ENCODE measurements around the gene COX5A.
"Not testable (repeated sequence)": the region's sequence is repeated elsewhere in the genome, so short reads cannot be mapped to it uniquely, and the experiment has no call there.

The COX5A gene

DNA sequence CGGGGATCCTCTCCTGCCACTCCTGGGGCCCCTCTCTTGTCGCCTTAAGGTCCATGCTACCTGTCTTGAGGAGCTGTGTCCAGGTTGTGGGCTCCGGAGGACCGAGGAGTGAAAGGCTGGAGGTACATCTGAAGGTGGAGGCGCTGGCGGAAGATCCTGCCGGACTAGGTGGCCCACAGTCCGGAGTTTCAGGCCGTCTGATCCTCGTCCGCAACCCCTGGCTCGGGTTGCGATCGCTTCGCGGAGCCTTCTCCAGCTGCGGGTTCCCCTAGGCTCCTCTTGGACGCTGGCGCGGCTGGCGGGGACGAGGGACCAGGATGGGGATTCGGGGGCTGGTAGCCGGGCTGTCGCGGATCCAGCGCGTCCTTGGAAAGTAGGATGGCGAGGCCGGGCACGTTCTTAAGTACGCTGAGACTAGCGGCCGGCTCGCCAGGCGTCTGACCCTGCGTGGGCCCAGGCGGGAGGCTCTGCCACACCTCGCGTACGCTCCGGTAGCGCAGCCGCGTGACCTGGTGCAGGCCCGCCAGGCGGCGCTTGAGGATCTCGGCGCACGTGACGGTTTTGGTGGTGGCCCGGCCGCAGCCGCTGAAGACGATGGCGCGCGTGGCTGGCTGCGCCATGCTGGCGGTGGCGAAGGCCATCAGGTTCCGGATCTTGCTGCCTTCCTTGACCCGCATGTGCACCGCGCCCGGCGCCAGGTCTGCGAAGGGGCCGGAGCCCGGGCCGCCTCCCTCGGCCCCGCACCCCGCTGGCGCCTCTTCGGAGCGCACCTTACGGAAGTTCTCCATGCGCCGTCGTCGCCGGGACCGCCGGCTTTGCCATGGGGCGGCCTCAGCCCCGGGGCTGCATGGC, 18.1 kb upstream of the COX5A start:
- DNase-seq (ENCODE audit: low spot score): peak; percentile 55

DNA sequence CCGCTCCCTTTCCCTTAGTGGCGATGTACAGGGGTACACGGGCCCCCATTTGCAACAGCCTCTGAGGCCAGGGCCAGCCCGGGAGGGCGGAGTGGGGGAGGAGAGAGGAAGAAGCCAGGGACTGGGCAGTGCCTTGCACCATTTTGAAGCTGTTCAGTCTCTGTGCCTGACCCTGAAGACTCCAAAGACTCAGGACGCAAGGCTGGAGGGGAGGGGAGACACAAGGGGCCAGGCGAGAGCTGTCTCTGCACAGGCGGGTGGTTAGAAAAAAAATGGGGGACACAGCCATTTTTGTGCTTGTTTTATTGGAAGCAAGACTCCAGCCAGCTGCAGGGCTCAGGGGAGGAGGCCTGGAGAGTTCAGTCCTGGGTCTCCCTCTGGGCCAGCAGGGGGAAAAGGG, 17.1 kb upstream of the COX5A start:
- DNase-seq (ENCODE audit: low spot score): no peak

DNA sequence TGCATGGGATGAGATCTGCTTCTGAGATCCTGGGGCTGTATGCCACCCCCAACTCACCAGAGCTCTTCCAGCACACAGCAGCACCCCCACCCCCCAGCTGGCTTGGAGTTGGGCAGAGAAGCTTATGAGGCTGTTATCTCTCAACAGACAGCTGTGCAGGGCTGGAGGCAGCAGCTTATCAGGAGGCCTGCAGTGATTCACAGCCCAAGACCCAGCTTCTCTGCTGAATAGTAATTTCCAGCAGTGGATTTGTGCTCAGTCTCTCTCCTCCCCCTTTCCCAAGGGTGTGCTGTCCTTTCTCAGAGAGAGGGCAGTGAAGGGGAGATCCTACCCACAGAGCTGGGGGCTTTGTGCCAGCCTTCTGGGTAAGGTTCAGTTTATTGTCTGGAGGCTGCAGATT, 16.6 kb upstream of the COX5A start:
- no peak for DNase-seq (ENCODE audit: low spot score)

DNA sequence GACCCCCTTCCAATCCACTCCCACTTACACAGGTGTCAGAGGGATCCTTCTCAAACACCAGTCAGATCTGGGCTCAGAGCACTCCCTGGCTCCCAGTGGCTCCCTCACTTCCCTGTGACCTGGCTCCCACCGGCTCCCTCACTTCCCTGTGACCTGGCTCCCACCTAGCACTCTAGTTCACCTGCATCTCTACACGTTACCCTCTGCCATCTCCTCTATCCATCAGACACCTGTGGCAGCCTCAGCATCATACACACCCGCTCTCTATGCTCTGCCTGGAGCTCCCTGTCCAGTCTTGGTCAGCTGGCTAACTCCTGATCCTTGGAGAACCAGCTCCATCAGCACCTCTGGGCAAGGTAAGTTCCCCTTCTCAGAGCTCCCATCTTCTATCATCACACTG, 13.1 kb upstream of the COX5A start:
- no peak for DNase-seq (ENCODE audit: low spot score)

DNA sequence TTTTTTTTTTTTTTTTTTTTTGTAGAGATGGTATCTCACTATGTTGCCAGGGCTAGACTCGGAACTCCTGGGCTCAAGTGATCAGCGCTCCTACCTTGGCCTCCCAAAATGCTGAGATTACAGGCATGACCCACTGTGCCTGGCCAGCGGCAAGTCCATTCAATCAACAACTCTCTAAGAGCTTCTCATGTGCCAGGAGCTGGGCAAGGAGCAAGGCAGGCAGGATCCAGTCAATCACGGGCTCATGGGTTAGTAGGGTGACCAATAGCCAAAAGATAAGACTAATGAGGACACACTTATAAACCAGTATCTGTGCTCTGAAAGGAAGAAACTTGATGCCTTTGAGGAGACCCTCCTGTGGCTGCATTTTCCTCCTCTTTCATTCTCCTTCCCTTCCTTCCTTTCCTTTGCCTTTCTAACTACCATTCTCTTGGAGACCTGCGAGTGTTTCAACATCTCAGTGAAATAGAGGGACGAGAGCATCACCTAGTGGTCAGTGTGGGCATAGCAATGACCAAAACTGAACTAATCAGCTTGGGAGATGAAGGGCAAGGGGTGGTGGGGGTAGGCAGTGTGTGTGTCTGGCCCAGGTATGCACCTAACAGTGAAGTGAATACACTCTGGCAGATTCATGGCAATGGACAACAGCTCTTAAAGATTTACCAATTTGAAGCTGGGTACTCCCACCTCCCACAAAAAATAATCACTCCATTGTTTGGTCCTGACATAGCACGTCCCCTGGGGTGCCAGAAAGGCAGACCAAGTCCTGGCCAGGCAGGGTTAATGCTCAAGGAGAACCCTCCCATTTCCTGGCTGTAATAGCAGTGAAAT, 12.4 kb upstream of the COX5A start:
- DNase-seq (ENCODE audit: low spot score): peak; percentile 84

DNA sequence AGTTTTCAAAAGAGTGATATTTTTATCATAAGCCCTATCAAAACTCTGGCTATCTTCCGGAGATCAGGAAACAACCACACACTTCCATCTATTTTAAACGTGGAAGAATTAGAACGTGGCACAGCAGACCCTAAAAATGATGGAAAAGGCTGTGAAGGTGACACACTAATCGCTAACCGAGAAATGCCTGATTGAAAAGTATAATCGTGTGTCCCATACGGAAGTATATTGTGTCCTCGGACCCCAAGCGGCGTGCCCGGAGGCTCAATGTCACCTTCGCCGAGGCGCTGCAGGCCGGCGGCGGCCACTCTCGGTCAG, 642 bp downstream of the COX5A start:
- no peak for DNase-seq (ENCODE audit: low spot score)

DNA sequence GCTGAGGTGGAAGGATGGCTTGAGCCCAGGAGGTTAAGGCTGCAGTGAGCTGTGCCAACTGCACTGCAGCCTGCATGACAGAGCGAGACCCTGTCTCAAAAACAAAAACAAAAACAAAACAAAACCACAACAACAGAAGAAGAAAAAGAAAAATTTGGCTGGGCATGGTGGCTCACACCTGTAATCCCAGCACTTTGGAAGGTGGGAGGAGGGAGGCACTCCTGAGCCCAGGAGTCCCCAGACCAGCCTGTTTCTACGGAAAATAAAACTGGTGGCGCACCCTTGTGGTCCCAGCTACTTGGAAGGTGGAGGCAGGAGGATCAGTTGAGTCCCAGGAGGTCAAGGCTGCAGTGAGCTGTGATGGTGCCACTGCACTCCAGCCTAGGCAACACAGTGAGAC, 2.7 kb downstream of the COX5A start:
- DNase-seq (ENCODE audit: low spot score): not testable (repeated sequence)

DNA sequence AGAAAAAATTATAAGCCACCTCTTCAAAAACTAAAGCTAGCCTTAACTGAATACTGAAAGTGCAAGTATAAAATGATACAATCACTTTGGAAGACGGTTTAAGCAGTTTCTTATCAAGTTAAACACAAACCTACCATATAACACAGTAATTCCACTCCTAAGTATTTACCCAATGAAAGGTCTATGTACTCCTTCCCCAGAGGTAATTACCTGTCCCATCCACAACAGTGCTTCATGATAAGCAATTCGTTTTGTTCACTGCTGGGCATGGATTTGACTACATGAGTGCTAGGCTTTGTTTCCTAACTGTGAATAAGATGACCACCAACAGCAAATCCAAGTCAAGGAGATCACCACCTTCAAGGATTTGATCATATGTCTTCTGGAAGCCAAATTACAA, 4.3 kb downstream of the COX5A start:
- no peak for DNase-seq (ENCODE audit: low spot score)

DNA sequence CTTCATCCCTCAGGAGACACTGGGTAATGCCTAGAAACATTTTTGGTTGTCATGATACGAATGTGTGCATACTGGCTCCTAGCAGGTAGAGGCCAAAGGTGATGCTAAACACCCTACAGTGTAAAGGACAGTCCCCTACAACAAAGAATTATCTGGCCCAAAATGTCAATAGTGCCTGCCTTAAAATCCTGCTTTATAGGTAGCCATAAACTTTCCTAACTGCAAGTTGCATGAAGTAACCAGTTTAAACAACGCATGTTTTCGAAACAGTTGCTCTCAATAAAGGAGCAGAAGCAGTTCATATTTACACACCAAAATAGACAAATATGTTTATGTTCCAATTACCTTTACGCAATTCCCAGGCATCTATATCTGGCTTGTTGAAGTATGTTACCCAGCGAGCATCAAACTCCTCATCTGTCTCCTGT, 9.1 kb downstream of the COX5A start:
- DNase-seq (ENCODE audit: low spot score): no peak

DNA sequence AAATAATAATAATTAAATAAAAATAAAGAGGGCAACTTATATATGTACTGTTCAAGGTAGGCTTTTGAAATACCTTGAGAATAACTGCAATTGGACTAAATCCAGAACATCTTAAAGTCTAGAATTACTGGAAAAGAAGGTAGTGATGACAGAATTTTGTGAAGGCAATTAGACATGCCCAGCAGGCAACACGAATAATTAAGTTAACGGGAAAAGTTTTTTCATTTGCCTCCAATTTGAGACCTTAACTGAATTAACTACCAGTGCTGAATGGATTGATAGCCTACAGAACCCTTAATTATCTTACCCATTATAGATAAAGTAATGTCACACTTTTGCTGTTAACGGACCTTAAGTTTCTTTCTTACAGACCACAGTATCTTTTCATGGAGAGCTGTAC, 13.3 kb downstream of the COX5A start:
- no peak for DNase-seq (ENCODE audit: low spot score)

DNA sequence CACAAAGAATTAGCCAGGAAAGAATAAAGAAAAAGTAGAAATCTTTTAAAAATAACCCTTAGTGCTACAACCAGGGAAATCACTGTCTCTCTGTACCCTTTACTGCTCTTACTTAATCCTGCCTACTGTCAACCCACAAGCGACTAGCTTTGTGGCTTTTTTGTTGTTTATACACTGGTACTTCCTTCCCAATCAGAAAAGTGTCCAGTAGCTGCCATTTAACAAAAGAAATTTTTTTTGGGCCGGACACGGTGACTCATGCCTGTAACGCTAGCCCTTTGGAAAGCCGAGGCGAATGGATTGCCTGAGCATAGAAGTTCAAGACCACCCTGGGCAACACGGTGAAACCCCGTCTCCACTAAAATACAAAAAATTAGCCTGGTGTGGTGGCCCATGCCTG, 17.4 kb downstream of the COX5A start:
- DNase-seq (ENCODE audit: low spot score): no peak

DNA sequence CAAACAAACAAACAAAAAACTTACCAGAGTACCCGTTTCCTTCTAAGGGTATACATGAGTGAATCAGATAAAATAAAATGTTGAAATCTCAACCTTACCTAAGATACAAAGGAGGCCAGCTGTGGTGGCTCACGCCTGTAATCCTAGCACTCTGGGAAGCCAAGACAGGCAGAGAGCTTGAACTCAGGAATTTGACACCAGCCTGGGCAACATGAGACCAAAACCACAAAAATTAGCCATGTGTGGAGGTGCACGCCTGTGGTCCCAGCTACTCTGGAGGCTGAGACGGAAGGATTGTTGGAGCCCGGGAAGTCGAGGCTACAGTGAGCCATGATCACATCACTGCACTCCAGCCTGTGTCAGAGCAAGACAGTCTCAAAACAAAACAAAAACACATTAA, 20.2 kb downstream of the COX5A start:
- DNase-seq (ENCODE audit: low spot score): no peak

DNA sequence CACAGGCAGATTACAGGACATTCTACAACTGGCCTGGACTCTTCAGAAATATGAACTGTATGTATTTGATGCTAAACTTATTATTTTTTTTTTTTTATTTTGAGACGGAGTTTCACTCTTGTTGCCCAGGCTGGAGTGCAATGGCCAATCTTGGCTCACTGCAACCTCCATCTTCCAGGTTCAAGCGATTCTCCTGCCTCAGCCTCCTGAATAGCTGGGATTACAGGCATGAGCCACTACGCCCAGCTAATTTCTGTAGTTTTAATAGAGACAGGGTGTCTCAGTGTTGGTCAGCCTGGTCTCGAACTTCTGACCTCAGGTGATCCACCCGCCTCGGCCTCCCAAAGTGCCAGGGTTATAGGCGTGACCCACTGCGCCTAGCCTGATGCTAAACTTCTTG, 24.1 kb downstream of the COX5A start:
- DNase-seq (ENCODE audit: low spot score): not testable (repeated sequence)

DNA sequence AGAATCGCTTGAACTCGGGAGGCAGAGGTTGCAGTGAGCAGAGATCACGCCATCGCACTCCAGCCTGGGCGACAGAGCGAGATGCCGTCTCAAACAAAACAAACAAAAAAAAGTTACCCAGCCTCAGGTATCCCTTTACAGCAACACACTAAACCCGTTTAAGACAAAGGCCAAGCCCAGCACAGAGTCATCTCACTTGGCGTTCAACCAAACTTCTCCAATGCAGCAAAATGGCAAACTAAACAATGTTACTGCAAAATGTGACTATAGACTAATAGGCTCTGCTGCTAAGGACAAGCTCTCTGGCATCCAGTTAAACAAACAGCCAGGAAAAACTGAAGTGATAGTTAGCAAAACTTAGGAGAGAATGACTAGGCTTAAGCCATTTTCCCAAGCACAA, 24.8 kb downstream of the COX5A start:
- no peak for DNase-seq (ENCODE audit: low spot score)

DNA sequence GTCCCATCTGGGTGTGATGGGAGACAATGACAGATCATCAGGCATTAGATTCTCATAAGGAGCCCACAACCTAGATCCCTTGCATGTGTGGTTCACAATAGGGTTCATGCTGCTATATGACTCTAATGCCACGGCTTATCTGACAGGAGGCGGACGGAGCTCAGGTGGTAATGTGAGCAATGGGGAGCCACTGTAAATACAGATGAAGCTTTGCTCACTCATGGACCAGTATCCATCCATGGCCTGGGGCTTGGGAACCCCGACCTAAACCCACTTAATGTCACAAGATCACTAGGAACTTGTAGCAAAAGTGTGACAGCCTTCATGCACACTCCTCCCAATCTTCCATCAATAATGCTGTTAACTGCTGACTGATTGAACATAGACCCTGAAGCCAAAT, 29.2 kb downstream of the COX5A start:
- DNase-seq (ENCODE audit: low spot score): no peak

DNA sequence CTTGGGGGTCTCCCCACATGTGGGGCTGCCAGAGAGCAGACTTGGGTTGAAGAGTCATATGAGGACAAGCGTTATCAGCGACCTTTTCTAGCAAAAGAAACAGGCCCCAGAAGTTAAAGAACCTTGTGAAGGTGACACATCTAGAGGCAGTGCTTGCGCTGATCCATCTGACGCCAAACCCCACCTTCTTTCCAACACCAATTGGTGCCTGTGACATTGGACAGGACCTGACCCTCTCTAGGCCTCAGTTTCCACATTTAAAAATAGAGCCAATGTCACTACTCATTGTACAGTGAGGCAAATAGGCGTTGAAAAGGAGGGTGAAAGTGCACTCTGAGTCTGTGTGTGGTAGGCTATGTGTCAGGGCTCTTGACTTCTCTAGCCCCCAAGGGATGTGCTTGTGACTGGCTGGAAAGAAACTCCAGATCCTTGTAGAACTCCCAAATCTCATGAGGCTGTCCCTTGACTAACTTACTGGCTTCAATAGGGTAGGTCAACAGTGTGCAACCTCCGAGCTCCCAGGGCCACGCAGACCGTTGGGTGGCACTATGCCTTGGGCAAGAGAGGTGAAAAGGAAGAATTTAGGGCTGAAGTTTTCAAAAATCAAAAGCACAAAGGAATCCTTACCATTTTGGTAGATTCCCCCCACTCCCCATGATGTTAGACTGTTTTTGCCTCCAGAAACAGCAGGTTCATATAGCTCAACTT, 30.6 kb downstream of the COX5A start:
- no peak for DNase-seq (ENCODE audit: low spot score)

DNA sequence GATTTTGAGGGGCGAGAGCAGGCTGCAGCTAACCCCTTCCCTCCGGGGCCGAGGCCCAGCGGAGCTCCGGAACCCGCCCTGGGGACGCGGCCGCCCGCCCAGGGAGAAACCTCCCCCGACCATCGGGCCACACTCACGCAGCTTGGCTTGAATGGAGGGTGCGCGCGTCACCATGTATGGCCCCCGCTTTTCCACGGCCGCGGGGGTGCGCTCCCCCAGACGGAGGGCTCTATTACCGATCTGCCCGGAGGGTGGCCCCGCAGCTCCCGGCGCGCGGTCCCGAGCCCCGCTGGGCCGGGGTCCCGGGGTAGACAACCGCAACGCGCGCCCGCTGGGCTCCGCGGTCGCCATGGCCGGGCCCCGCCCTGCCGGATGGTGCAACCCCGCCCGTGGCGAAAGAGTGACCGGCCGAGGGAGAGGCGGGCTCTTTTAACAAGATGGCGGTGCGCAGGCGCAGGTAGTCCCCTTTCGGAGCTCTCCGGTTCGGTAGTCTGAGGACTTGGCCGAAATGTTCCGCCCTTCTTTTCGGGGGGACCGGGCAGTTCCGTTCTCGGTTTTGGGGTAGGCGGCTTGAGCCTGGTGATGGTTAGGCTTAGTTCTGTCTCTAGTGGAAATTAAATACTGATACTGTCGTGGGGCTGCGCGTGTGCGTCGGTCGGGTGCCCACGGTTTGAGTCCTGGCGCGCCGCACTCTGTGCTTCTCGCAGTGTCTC, 31.3 kb downstream of the COX5A start, which contains the start of gene FAM219B:
FAM219B (minus strand) TSS at position 402 of the 713 bp plus-strand sequence; CDS start at position 351, 51 bp downstream.
- peak; percentile 98 for DNase-seq (ENCODE audit: low spot score)

DNA sequence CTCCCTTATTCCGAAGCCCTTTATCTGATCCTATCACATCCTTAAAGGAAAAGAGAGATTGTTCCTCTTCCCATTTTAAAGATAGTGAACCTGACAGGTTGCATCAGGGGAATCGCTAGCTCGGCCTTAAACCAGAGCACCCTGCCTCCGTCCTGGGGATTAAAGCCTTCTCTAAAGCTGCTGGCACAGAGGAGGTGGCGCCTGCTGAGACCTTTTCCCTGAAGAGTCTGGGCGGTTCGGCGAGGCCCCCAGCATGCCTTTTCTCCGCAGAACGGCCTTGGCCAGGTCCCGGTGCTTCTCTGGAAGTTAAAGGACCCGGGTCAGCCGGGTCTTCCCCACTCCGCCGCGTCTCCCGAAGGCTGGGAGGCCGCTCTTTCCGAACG, 31.8 kb downstream of the COX5A start:
- DNase-seq (ENCODE audit: low spot score): no peak

DNA sequence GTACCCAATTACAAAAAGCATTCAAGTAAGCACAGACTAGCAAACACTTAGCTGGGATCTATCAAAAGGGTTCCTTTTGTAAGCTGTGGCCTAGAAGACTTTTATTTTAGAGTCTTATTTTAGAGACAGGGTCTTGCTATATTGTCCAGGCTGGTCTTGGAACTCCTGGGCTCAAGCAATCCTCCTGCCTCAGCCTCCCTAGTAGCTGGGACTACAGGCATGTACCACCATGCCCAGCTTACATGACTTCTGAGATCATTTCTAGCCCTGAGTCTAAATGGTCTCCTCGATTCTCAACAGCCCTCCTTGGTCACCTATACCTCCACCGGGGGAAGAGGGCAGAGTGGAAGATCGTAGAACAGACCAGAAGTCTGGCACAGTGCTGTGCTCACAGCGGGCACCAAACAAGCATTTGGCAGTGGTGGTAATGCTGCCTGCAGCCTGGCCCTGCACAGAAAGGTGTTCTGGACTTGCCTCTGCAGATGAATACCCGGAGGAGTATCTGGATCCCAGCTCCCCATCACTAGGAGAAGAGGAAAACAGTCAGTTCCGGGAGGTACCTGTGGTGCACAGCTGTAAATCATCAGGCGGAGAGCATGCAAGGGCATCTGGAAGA, 33.6 kb downstream of the COX5A start:
- DNase-seq (ENCODE audit: low spot score): no peak

DNA sequence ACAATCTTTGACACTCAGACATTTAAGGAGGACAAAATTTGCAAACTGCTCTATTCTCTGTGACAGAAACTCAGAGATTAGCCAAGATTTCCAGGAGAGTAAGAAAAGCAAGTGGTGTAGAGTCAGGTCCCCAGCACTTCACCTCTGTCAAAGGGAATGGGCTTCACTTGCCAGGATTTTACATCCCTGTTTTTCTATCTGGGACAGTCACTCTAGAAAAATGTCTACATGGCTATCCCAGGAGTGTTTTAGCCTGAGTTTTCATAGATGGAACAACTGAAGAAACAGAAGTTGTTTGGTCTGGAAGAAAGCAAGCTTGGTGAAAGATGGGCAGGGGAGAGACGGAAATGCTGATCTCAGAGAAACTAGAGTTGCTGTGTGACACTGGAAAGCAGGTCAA, 34.2 kb downstream of the COX5A start:
- no peak for DNase-seq (ENCODE audit: low spot score)

DNA sequence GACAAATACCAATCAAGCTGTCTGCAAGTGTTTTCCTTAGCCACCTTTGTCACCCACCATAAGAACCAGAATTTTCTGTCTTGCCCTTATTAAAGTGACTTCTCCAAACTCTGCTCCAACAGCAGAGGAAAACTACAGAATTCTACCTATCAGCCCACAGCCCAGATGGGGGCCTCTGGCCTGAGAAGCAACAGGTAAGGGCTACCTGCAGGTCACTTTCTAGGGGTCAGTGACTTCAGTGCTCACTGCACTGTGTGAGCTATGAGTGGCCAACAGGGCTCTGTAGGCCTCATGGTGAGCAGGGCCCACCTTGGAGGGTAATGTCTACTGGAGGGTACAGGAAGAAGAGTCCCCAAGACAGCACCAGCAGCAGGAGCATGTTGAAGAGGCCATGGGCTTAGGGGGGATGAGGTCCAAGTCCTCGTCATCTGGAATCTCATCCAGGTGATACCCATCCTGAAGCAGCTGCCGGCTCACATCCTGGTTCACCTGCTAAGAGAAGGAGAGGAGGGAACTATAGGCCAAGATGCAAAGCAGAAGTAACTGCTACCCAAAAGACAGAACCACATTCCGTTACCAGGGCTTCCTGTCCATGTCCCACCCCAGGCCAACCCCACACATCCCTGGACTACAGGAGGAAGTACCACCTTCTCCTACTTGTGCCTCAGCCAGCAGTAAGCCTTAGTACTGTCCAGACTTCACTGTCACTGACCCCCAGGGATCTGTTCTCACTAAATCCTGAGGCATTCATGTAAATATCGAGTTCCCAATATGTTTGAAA, 35.4 kb downstream of the COX5A start:
- DNase-seq (ENCODE audit: low spot score): no peak
